Neural cell (in vitro differentiated cells): ENCODE measurements around the gene PYGB.
"Not testable (repeated sequence)": the region's sequence is repeated elsewhere in the genome, so short reads cannot be mapped to it uniquely, and the experiment has no call there.

Experiments used
- CTCF ChIP-seq: fragments of 450-650 bp; IDR thresholded peaks from 2 replicates; pipeline ENCODE4 v1.5.1; 2014; ENCODE audit warnings: antibody characterized with exemption, mild to moderate bottlenecking, moderate library complexity; ENCODE audit not compliant: poor library complexity, severe bottlenecking
- EZH2 ChIP-seq: fragments of 200-600, 300-800 bp; shearing (Covaris generic), sonication (generic); IDR thresholded peaks from 2 replicates; pipeline ENCODE4 v1.6.1; 2014; ENCODE audit warnings: antibody characterized with exemption, low read length, borderline replicate concordance, mild to moderate bottlenecking; ENCODE audit not compliant: insufficient read depth, poor library complexity, severe bottlenecking
- MXI1 ChIP-seq: fragments of 450-650 bp; conservative IDR thresholded peaks from 2 replicates; pipeline ENCODE4 v1.6.1; 2014; ENCODE audit warnings: antibody characterized with exemption, mild to moderate bottlenecking; ENCODE audit not compliant: poor library complexity, severe bottlenecking
- POLR2AphosphoS5 ChIP-seq: IDR thresholded peaks from 2 replicates; pipeline ENCODE4 v1.6.1; 2012
- TF ChIP-seq, protein P1 (sequence below): IDR thresholded peaks from 2 replicates; pipeline ENCODE4 v1.6.1; 2012; ENCODE audit warnings: borderline replicate concordance

- TF ChIP-seq EZH2, CTCF, POLR2AphosphoS5, MXI1: not testable (repeated sequence)
- TF ChIP-seq, protein P1, sequence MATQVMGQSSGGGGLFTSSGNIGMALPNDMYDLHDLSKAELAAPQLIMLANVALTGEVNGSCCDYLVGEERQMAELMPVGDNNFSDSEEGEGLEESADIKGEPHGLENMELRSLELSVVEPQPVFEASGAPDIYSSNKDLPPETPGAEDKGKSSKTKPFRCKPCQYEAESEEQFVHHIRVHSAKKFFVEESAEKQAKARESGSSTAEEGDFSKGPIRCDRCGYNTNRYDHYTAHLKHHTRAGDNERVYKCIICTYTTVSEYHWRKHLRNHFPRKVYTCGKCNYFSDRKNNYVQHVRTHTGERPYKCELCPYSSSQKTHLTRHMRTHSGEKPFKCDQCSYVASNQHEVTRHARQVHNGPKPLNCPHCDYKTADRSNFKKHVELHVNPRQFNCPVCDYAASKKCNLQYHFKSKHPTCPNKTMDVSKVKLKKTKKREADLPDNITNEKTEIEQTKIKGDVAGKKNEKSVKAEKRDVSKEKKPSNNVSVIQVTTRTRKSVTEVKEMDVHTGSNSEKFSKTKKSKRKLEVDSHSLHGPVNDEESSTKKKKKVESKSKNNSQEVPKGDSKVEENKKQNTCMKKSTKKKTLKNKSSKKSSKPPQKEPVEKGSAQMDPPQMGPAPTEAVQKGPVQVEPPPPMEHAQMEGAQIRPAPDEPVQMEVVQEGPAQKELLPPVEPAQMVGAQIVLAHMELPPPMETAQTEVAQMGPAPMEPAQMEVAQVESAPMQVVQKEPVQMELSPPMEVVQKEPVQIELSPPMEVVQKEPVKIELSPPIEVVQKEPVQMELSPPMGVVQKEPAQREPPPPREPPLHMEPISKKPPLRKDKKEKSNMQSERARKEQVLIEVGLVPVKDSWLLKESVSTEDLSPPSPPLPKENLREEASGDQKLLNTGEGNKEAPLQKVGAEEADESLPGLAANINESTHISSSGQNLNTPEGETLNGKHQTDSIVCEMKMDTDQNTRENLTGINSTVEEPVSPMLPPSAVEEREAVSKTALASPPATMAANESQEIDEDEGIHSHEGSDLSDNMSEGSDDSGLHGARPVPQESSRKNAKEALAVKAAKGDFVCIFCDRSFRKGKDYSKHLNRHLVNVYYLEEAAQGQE, result not testable (repeated sequence)
Observed at GRCh38 chr20:25241659-25241955, 6.3 kb upstream of the PYGB start.
